HFFc6 (cell line): Measurements from ENCODE around the gene KANSL1. TPM values are rescaled to one million over a fixed set of nuclear protein-coding genes. Genes with fewer than 3 reads are reported as not detected.

ENCODE experiments used
- DNase-seq: peaks from one replicate; pipeline ENCODE4 v3.0.0-alpha.2; 2018
- H3K27ac Mint-ChIP-seq: 2 replicates; pipeline ENCODE4 v1.8.0; 2020; ENCODE audit warnings: mild to moderate bottlenecking, mixed read lengths
- H3K27me3 Mint-ChIP-seq: 2 replicates; pipeline ENCODE4 v1.8.0; 2021; ENCODE audit warnings: mild to moderate bottlenecking, moderate library complexity, mixed read lengths; ENCODE audit not compliant: insufficient read depth
- H3K36me3 Mint-ChIP-seq: 2 replicates; pipeline ENCODE4 v1.8.0; 2021; ENCODE audit warnings: low read depth, mixed read lengths
- H3K4me1 Mint-ChIP-seq: 2 replicates; pipeline ENCODE4 v1.8.0; 2020; ENCODE audit warnings: low read depth, mixed read lengths
- H3K4me3 Mint-ChIP-seq: 2 replicates; pipeline ENCODE4 v1.8.0; 2020; ENCODE audit warnings: mild to moderate bottlenecking, moderate library complexity, mixed read lengths
- H3K9me3 Mint-ChIP-seq: 2 replicates; pipeline ENCODE4 v1.8.0; 2020; ENCODE audit warnings: mild to moderate bottlenecking, mixed read lengths
- CTCF ChIP-seq: fragments of 200-600 bp; sonication (generic); IDR thresholded peaks from 2 replicates; pipeline ENCODE4 v1.5.0; 2021; ENCODE audit warnings: antibody characterized with exemption, mild to moderate bottlenecking
- total RNA-seq, 6 experiments: library from RNA; stranded (reverse); fragmentation: NEBNext Ultra II Directional; extraction: Animal tissue kit (Norgen Biotek cat#: 25700); gene quantifications; 2 replicates in 1 of 6; 3 replicates in 5 of 6; pipeline ENCODE4 v1.2.3, GENCODE V29; 2021

KANSL1 gene
- total RNA-seq, 6 experiments from 2014 or later = 23.8 to 33.0 (median 27.7) TPM

DNA sequence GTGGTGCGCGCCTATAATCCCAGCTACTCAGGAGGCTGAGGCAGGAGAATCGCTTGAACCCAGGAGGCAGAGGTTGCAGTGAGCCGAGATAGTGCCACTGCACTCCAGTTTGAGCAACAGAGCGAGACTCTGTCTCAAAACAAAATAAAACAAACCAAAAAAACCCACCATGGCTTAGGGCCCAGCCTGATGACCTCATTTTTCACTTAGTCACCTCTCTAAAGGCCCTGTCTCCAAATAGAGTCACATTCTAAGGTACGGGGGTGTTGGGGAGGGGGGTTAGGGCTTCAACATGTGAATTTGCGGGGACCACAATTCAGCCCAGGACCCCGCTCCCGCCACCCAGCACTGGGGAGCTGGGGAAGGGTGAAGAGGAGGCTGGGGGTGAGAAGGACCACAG lies 195.6 kb downstream of the KANSL1 start:
- Mint-ChIP-seq H3K27ac (no peak overlapping the region), H3K9me3 (no peaks in the 10 kb centered on the region), H3K36me3 (no peaks in the 10 kb centered on the region), H3K4me1 (peaks cover 4% of the 10 kb centered on the region; the same call in 1 of the 2 replicates), H3K27me3 (peaks cover 7% of the 10 kb centered on the region), H3K4me3 (no peak overlapping the region)
- DNase-seq = no peak
- no peak for TF ChIP-seq CTCF

DNA sequence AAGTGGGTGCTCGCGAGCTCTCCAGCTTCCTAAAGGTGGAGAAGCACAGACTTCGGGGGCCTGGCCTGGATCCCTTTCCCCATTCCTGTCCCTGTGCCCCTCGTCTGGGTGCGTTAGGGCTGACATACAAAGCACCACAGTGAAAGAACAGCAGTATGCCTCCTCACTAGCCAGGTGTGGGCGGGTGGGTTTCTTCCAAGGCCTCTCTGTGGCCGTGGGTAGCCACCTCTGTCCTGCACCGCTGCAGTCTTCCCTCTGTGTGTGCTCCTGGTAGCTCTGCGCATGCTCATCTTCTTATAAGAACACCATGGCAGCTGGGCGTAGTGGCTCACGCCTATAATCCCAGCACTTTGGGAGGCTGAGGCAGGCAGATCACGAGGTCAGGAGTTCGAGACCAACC lies 196.1 kb downstream of the KANSL1 start:
- no peaks in the 10 kb centered on the region for H3K36me3 Mint-ChIP-seq
- no peak for TF ChIP-seq CTCF
- H3K27ac Mint-ChIP-seq = no peak overlapping the region
- peaks cover 7% of the 10 kb centered on the region for H3K27me3 Mint-ChIP-seq
- H3K4me3 Mint-ChIP-seq = no peak overlapping the region
- peaks cover 4% of the 10 kb centered on the region; the same call in 1 of the 2 replicates for H3K4me1 Mint-ChIP-seq
- no peaks in the 10 kb centered on the region for H3K9me3 Mint-ChIP-seq
- DNase-seq = no peak

- no peak overlapping the region for H3K27ac Mint-ChIP-seq
- peaks cover 7% of the 10 kb centered on the region for H3K27me3 Mint-ChIP-seq
- no peaks in the 10 kb centered on the region for H3K36me3 Mint-ChIP-seq
- H3K4me1 Mint-ChIP-seq = peaks cover 4% of the 10 kb centered on the region; the same call in 1 of the 2 replicates
- DNase-seq = no peak
- no peaks in the 10 kb centered on the region for H3K9me3 Mint-ChIP-seq
- no peak overlapping the region for H3K4me3 Mint-ChIP-seq
- TF ChIP-seq CTCF = no peak
Observed at GRCh38 chr17:45996282-45996937, 196.8 kb downstream of the KANSL1 start.

DNA sequence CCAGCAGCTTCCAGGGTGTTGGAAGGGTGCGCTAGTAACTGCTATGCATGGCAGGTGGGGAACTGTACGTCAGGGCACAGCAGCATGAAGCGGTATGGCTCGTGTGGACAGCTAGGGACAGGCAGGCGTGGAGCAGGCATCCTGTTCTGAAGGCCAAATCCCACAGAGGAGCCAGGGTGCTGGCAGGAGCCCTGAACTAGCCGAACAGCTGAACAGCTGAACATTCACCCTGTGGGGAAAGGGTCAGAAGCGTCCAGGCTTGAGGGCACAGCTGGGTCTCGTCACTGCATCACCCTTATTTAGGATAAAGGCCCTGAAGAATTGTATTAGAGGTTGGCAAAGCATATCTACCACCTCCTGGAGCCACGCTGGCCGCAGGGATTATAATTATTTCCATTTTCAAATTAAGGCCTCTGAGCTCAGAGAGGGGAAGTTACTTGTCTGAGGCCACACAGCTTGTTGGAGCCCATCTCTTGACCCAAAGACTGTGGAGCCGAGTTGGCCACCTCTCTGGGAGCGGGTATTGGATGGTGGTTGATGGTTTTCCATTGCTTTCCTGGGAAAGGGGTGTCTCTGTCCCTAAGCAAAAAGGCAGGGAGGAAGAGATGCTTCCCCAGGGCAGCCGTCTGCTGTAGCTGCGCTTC lies 197.5 kb downstream of the KANSL1 start:
- no peak for DNase-seq
- Mint-ChIP-seq H3K36me3 (no peaks in the 10 kb centered on the region), H3K9me3 (no peaks in the 10 kb centered on the region), H3K27ac (no peak overlapping the region), H3K27me3 (peaks cover 10% of the 10 kb centered on the region), H3K4me1 (peaks cover 4% of the 10 kb centered on the region; the same call in 1 of the 2 replicates), H3K4me3 (no peak overlapping the region)
- no peak for TF ChIP-seq CTCF

DNA sequence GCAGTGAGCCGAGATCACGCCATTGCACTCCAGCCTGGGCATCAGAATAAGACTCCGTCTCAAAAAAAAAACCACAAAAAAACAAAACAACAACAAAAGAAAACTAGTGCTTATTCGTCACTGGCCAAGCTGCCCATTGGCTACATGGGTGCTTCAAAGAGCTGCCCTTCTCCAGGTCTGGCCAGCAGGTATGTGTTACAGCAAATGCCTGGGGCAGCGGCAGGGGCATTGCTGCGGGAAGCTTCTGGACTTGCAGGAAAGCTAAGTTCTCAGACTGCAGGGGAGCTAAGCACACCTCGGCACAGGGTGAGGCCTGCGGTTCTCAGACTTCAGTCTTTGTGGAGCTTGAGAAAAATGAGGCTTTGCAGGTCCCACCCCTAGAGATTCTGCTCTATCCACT lies 198.2 kb downstream of the KANSL1 start:
- Mint-ChIP-seq H3K36me3 (no peaks in the 10 kb centered on the region), H3K27ac (no peak overlapping the region), H3K9me3 (no peaks in the 10 kb centered on the region), H3K27me3 (peaks cover 10% of the 10 kb centered on the region), H3K4me3 (no peak overlapping the region), H3K4me1 (peaks cover 4% of the 10 kb centered on the region; the same call in 1 of the 2 replicates)
- DNase-seq = no peak
- no peak for TF ChIP-seq CTCF
